ENCODE results near the gene BARX2.

DNA sequence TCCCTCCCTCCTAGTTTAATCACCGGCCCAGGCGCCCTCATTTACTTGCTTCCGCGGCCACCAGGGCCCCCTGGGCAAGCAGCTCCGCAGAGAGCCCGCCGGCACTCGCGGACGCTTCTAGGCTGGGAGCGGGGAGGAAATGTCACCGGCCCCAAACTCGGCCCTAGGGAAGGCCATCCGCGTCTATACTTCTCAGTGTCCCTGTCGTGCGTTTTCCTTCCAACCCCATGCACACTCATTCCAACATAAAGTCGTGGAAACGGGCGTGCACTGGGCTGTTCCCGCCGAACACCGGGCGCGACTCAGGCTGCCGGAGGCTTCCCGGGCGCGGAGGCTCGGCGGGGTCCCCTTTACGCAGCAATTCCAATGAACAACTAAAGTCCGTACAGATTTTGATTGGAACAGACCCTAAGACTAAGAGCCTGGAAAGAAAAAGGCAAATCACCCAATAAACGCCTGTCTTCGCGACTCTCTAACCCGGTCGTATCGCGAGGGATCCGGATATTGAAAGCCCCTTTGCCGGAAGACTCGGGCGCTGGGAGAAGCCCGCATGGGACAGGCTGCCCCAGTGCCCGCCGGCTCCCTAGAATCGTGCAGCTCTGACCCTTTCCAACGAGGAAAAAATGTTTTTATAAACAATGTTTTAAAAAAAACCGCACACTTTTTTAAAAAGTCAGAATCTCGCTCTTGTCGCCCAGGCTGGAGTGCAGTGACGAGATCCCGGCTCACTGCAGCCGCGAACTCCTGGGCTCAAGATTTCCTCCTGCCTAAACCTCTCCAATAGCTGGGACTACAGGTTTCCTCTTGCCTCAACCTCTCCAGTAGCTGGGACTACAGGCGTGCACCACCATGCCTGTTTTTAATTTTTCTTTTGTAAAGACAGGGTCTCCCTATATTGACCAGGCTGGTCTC, 1.3 kb upstream of the BARX2 start:
- TF ChIP-seq GATA3 (IDR thresholded peaks at IDR 0.05; ENCODE audit: low read depth, low read length) (no peak), GATA2 (IDR thresholded peaks at IDR 0.05; ENCODE audit: low read depth, low read length) (no peak)

All from SH-SY5Y (cell line).